Stimulated activated CD8-positive, alpha-beta memory T cell treated with anti-CD3 and anti-CD28 coated beads, Interleukin-7, amount 100 ng/mL, for 1 hour (primary cell): ENCODE data around the gene ZNF445.
"Not testable (repeated sequence)": the region's sequence is repeated elsewhere in the genome, so short reads cannot be mapped to it uniquely, and the experiment has no call there.

Experiments used
- DNase-seq, 2 donors: peaks; one replicate each; pipeline ENCODE4 v3.0.0-alpha.2; 2020; ENCODE audit warnings: low read depth in 2 of 2

Gene ZNF445

DNA sequence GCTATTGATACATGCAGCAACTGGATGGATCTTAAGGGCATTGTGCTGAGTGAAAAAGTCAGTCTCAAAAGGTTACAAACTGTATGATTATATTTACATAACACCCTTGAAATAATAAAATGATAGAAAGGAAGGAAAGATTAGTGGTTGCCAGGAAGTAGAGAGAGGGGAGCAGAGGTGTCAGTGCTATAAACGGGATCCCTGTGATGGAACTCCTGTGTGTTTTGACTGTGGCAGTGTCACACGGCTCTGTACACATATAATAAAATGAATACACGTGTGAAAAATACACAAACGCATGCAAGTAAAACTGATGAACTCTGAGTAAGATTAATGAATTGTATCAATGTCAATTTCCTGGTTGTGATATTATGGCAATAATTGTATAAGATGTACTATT is 78.6 kb downstream of the ZNF445 start:
- no peak for DNase-seq

DNA sequence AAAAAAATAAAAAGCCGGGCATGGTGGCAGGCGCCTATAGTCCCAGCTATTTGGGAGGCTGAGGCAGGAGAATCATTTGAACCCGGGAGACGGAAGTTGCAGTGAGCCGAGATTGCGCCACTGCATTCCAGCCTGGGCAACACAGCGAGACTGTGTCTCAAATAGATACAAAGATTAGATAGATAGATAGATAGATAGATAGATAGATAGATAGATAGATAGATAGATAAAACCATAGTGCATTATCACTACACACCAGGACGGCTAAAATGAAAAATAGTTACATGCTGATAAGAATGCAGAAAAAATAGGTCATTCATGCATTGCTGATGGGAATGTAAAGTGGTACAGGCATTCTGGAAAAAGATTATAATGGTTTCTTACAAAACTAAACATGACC is 79.2 kb downstream of the ZNF445 start:
- DNase-seq = not testable (repeated sequence)

DNA sequence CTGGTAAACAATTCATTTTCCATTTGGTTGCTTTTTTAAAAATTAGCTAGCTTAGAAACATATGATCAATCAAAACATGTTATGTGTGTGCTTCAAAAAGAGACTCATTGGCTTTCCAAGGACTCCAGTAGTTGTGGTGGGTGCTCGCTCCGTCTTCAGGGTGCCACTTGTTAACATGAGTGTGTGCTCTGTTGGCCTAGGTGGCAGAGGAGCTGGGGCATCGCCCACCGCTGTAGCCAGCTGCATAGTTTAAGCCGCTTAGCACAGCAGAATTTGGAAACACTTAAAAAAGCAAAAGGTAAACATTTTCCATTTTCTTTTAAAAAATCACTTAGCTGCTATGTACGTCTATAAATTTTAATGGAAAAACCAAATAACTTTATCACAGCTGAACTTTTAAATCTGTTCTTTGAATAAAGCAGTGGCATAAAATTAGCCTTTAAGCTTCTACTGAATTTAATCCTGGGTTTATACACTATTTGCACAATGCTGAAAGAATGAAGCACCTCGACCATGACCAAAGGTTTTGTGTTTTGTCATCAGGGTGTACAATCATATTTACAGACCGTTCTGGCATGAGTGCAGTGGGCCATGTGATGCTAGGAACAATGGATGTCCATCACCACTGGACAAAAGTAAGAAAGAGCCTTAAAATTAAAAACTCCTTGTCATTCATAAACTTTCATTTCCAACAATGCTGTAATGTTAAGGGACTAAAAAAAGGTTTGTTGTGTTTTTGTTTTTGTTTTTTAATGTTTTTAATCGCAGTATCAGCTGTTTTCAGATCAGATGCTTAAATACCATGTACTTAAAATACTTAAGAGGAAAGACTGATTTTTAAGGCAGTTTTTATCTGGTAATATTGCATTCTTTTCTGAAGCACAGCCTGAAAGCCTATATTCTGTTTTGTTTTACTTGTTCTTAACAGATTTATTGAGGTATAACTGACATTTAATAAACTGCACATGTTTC is 81.0 kb downstream of the ZNF445 start:
- no peak for DNase-seq

DNA sequence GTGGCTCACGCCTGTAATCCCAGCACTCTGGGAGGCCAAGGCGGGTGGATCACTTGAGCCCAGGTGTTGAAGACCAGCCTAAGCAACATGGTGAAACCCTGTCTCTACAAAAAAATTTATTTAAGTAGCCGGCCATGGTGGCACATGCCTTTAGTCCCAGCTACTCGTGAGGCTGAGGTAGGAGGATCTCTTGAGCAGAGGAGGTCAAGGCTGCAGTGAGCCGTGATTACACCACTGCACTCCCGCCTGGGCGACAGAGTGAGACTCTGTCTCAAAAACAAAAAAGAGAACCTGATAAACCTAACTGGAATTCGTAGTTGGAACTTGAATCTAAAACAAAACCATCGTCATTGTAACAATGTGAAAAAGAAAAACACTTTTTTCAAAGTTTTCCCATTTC is 81.8 kb downstream of the ZNF445 start:
- no peak for DNase-seq

DNA sequence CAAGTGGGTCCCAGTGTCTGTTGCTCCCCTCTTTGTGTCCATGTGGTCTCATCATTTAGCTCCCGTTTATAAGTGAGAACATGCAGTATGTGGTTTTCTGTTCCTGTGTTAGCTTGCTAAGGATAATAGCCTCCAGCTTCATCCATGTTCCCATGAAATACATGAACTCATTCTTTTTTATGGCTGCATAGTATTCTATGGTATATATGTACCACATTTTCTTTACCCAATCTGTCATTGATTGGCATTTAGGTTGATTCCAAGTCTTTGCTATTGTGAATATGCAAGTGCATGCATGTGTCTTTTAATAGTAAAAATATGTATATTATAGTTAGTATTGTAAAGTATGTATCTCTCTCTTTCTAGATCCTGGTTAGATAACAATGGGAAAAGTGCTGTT is 85.0 kb downstream of the ZNF445 start:
- no peak for DNase-seq

DNA sequence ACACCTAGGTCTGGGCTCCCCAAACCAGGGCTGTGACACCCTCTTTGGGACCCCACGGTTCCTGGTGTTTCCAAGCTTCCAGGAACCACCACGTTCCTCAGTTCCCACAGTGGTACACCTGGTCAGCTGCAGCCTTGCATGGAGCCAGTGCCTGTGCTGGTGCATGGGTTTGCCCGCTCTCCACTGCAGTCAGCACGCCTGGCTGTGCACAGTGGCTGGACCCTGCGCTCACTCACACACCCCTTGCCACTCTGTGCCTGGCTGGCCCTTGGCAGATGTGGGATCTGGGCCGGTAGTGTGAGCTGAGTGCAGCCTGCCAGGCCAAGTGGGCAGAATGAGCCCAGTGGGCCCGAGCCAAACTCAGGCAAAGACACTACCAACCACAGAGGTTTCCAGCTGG is 90.1 kb downstream of the ZNF445 start:
- no peak for DNase-seq
